GM12875 (cell line): Measurements from ENCODE around the gene ACKR1.

Experiments used
- H3K4me3 ChIP-seq: one replicate; pipeline ENCODE4 v1.5.1; 2011; ENCODE audit warnings: low read depth, low read length, control low read depth
- TF ChIP-seq, protein P1 (sequence below): IDR thresholded peaks from 2 replicates; pipeline ENCODE4 v1.5.1; 2011; ENCODE audit warnings: low read depth, mild to moderate bottlenecking, control low read depth, inconsistent platforms, low read length, moderate library complexity, borderline replicate concordance; ENCODE audit not compliant: insufficient read depth

Gene ACKR1

DNA sequence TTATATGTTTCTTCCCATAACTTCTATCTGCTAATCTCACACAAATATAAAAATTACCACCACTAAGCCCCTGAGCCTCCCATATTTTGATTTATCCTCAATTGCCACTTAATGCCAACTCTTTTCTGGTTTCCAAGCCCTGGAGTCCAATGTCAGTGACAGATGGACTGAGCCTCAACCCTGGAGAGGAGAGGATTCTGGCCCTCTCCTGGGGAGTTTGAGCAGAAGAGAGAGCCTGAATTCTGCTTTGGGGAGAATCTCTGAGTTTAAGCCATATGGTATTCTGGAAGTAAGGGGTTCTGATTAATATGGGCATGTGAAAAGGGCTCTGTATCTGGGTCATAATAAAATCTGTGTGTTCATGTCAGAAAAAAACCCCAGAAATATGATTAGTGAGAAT lies 24.8 kb upstream of the ACKR1 start:
- H3K4me3 ChIP-seq = no peak overlapping the region
- TF ChIP-seq, protein P1, sequence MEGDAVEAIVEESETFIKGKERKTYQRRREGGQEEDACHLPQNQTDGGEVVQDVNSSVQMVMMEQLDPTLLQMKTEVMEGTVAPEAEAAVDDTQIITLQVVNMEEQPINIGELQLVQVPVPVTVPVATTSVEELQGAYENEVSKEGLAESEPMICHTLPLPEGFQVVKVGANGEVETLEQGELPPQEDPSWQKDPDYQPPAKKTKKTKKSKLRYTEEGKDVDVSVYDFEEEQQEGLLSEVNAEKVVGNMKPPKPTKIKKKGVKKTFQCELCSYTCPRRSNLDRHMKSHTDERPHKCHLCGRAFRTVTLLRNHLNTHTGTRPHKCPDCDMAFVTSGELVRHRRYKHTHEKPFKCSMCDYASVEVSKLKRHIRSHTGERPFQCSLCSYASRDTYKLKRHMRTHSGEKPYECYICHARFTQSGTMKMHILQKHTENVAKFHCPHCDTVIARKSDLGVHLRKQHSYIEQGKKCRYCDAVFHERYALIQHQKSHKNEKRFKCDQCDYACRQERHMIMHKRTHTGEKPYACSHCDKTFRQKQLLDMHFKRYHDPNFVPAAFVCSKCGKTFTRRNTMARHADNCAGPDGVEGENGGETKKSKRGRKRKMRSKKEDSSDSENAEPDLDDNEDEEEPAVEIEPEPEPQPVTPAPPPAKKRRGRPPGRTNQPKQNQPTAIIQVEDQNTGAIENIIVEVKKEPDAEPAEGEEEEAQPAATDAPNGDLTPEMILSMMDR = no peak

DNA sequence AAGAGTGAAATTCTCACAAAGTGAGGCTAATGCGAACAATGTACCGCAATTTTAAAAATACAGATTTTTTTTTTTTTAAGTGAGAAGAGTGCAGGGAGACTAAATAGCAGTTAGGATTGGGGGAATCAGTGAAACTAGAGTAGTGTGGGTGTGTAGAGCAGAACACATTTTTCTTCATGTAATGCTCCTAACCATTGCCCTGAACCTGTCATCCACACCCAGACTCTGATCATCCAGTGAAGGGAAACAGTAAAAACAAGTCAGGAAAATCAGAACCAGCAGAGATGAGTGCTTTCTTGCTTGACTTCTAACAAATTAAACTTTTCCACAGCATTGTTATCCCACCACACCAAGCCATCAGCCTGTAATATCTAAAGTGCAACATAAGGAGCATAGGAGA lies 24.2 kb upstream of the ACKR1 start:
- H3K4me3 ChIP-seq = no peak overlapping the region
- TF ChIP-seq, protein P1 = no peak

DNA sequence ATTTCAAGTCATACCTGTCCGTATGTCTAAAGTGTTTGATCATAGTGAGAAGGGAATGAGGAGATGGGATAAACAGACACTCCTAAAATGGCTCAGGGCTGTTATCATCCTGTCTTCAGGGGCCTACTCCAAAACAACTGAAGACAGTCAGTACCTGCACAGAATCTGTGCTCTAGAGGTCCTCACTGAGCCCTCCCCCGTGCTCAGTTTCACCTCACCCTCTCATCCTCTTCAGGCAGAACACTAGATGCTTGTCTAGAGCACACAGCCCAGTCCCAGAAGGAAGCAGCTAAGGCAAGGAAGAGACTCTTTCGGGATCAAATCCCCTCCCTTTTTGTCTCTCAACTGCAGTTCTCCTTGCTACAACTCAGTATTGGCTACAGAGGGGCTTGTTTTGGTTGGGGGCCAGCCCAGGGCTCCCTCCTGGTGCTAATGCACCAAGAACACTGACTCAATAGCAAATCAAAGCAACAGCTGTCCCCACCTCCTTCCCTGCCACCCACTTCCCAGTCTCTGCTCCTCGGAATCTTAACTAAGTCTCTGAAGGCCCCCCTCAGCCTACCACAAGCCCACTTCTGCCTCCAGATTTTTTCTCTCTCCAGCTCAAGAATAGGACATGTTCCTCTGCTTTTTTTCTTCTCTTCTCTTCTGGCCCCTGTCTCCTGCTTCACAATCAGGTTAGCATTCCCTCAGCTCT lies 23.2 kb upstream of the ACKR1 start:
- no peak overlapping the region for H3K4me3 ChIP-seq
- TF ChIP-seq, protein P1 = no peak

DNA sequence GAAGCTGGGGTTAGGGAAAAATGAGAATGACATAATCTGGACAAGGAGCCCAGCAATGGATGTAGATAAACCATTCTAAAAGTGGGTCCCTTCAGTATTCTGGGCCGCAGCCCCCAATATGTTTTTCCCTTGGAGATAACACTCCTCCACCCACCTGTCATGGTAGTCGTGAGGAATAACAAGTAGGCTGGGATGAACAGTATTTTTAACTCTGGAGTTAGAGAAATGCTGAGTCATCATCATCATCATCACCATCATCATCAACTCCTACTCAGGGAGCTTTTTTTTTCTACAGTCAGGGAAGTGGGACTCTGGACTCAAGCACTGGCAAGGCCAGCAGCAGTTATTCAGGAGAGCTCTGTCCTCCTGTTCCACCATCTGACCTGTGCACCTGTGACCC lies 20.5 kb upstream of the ACKR1 start:
- TF ChIP-seq, protein P1 = no peak
- no peak overlapping the region for H3K4me3 ChIP-seq

DNA sequence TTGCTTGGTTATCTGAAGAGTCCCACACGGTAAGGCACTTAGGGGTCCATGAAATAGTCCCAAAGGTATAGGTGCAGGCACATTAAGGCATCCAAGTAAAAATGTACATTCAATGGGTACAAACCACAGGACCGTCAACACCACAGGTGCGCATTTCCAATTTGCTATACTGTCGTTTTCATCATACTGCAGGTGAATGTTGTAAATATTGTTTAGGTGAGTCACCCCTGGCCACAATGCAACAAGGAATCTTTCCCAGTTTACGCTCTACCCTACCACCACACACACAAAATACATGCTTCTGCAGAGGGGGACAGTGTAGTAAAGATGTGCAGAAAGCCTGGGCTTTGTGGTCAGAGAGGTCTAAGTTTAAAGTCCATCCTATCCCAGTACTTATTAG lies 19.6 kb upstream of the ACKR1 start:
- TF ChIP-seq, protein P1 = no peak
- no peak overlapping the region for H3K4me3 ChIP-seq

DNA sequence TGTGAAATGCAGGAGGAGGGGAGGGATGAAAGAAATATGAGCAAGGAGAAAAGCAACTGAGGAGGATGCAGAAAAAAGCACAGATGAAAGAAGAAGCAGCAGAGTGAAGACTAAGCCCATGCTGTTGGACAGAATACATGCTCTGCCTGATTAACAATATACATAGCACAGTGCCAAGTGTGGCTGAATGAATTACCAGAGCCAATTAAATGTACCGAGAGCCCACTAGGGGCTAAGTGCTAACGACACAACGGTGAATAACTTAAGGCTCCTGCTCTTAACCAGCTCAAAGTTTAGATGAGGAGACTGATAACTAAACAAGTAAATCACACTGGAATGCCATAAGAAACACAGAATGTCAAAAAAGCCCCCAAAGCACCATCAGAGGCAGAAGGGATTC lies 17.6 kb upstream of the ACKR1 start:
- TF ChIP-seq, protein P1 = no peak
- H3K4me3 ChIP-seq = no peak overlapping the region

DNA sequence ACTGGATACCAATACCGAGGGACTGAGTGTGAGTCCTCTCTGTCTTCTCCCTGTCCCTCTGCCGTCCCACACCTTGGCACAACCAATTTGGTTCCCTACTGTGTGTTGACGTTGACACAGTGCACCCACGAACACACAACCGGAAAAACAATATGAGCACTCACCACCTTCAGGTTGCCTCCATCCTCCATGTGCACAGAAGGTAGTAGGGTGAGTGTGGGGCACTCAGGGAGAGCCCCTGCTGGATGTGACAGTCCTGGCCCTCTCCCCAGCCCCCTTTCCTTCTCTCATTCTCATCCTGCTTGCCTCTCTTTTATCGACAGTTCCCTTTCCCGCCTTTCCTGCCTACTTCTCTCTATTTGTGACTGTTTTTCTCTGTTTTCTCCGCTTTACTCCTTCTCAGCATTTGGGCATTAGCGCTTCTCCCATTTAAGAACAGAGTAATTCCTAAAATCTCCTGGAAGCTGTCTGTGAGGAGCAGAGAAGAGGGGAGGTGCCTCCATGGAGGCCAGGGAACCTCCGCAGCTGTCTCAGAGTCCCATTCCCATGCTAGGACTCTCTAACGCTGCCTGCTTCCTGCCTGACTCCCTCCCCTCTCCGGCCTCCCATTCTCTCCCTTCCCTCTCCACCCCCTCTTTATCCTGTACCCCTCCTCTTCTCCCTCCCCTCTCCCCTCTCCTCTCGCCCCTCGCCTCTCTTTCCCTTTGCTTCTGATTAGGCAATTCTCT lies 16.9 kb upstream of the ACKR1 start:
- H3K4me3 ChIP-seq = no peak overlapping the region
- TF ChIP-seq, protein P1 = no peak
